WERI-Rb-1 (cell line): Measurements from ENCODE around the gene TRAPPC6A.
"Not testable (repeated sequence)": the region's sequence is repeated elsewhere in the genome, so short reads cannot be mapped to it uniquely, and the experiment has no call there.

Experiments
- DNase-seq: peaks from one replicate; pipeline ENCODE4 v3.0.0-alpha.2; 2020
- H3K27ac ChIP-seq: fragments of 250-450 bp; sonication (Bioruptor Pico); 2 replicates; pipeline ENCODE4 v1.5.1; 2020; ENCODE audit warnings: mild to moderate bottlenecking, moderate library complexity
- H3K27me3 ChIP-seq: fragments of 250-450 bp; sonication (Bioruptor Pico); 2 replicates; pipeline ENCODE4 v1.5.1; 2021; ENCODE audit warnings: mild to moderate bottlenecking, low read depth, moderate library complexity; ENCODE audit not compliant: insufficient read depth, severe bottlenecking
- H3K36me3 ChIP-seq: fragments of 250-450 bp; sonication (Bioruptor Pico); 2 replicates; pipeline ENCODE4 v1.5.1; 2020; ENCODE audit warnings: mild to moderate bottlenecking, moderate library complexity
- H3K4me3 ChIP-seq: 2 replicates; pipeline ENCODE4 v1.5.1; 2011; ENCODE audit warnings: low read depth, mild to moderate bottlenecking, control low read depth, low read length
- H3K9me3 ChIP-seq: fragments of 250-450 bp; sonication (Bioruptor Pico); 2 replicates; pipeline ENCODE4 v1.5.1; 2021; ENCODE audit warnings: mild to moderate bottlenecking, moderate library complexity; ENCODE audit not compliant: severe bottlenecking
- TF ChIP-seq, protein P1 (sequence below): IDR thresholded peaks from 2 replicates; pipeline ENCODE4 v1.5.1; 2011; ENCODE audit warnings: low read depth, mild to moderate bottlenecking, control low read depth, inconsistent platforms, low read length

The TRAPPC6A gene

DNA sequence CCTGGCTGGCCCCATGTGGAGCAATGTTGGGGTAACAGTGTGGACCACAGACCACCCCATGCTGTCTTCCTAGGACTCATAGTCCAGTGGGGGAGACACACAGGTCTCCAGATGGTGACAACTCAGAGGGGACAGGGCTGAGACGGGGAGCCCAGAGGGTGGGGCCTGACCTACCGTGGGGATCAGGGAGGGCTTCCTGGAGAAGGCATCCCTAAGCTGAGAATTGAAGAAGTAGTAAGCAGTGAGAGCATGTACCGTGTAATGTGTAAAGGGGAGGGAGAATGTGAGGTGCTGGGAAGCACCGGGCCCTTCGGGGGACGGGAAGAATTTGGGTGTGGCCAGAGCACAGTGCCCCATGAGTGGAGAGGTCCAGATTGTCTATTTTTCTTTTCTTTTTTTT, 54.0 kb downstream of the TRAPPC6A start:
- no peaks in the 10 kb centered on the region; the same call in none of the 2 replicates for H3K36me3 ChIP-seq
- DNase-seq: no peak
- no peaks in the 10 kb centered on the region for H3K9me3 ChIP-seq
- peak overlapping the region; percentile 26; the same call in 1 of the 2 replicates for H3K27ac ChIP-seq
- no peaks in the 10 kb centered on the region for H3K27me3 ChIP-seq
- TF ChIP-seq, protein P1, sequence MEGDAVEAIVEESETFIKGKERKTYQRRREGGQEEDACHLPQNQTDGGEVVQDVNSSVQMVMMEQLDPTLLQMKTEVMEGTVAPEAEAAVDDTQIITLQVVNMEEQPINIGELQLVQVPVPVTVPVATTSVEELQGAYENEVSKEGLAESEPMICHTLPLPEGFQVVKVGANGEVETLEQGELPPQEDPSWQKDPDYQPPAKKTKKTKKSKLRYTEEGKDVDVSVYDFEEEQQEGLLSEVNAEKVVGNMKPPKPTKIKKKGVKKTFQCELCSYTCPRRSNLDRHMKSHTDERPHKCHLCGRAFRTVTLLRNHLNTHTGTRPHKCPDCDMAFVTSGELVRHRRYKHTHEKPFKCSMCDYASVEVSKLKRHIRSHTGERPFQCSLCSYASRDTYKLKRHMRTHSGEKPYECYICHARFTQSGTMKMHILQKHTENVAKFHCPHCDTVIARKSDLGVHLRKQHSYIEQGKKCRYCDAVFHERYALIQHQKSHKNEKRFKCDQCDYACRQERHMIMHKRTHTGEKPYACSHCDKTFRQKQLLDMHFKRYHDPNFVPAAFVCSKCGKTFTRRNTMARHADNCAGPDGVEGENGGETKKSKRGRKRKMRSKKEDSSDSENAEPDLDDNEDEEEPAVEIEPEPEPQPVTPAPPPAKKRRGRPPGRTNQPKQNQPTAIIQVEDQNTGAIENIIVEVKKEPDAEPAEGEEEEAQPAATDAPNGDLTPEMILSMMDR: no peak
- H3K4me3 ChIP-seq: no peak overlapping the region

DNA sequence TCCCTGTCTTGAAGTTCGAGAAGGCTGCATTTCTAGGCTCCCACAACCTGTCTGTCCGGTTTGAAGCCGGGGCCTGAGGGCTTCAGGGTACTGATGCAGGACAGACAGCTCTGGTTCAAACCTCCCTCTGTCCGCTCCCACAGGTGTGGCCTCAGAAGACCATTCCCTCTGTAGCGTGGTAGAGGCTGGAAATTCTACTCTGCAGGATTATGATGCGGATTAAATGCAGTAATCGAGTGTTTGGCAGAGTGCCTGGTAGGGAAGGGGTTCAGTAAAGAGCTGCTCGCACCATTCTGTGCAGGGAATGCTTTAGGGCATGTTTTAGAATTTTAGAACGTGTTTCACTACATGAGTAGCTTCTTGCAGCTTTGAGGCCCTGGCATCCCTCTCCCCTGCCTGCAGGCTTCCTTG, 54.6 kb downstream of the TRAPPC6A start:
- H3K27me3 ChIP-seq: no peaks in the 10 kb centered on the region
- no peaks in the 10 kb centered on the region; the same call in none of the 2 replicates for H3K36me3 ChIP-seq
- H3K27ac ChIP-seq: no peak overlapping the region; the same call in none of the 2 replicates
- peak; percentile 60 for DNase-seq
- TF ChIP-seq, protein P1: no peak
- no peaks in the 10 kb centered on the region for H3K9me3 ChIP-seq
- H3K4me3 ChIP-seq: no peak overlapping the region

DNA sequence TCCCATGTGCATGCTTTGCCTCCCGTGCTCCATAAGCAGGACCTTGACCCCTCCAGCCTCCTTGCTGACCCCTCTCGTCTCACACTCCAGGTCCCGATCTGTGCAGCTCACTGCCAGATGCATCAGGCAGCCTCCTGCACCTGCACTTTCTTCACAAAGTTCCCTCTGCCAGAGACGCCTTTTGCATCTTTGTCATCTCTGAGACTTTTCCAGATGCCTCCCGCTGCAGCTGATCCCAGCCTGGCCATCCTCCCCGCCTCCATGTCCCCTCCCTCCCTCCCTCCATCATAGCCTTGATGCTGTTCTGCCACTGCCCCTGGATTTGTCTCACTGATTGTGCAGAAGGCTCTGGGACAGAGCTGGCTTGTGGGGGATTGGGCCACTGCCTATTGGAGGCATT, 55.2 kb downstream of the TRAPPC6A start:
- TF ChIP-seq, protein P1: no peak
- Histone ChIP-seq H3K9me3 (no peaks in the 10 kb centered on the region), H3K4me3 (no peak overlapping the region), H3K36me3 (no peaks in the 10 kb centered on the region; the same call in none of the 2 replicates), H3K27me3 (no peaks in the 10 kb centered on the region), H3K27ac (no peak overlapping the region)
- DNase-seq: no peak

GRCh38 chr19:45121827-45122345, 56.2 kb downstream of the TRAPPC6A start:
- no peaks in the 10 kb centered on the region for H3K9me3 ChIP-seq
- no peaks in the 10 kb centered on the region for H3K27me3 ChIP-seq
- TF ChIP-seq, protein P1: no peak
- no peaks in the 10 kb centered on the region; the same call in none of the 2 replicates for H3K36me3 ChIP-seq
- DNase-seq: no peak
- no peak overlapping the region for H3K27ac ChIP-seq
- H3K4me3 ChIP-seq: no peak overlapping the region

GRCh38 chr19:45119582-45119981, 58.5 kb downstream of the TRAPPC6A start:
- Histone ChIP-seq H3K4me3 (no peak overlapping the region), H3K9me3 (no peaks in the 10 kb centered on the region), H3K27ac (no peak overlapping the region), H3K36me3 (no peaks in the 10 kb centered on the region; the same call in none of the 2 replicates), H3K27me3 (no peaks in the 10 kb centered on the region)
- TF ChIP-seq, protein P1: no peak
- DNase-seq: no peak

GRCh38 chr19:45118591-45119355, 59.3 kb downstream of the TRAPPC6A start:
- not testable (repeated sequence) for DNase-seq

More at GRCh38 chr19:45118591-45119355, 59.3 kb downstream of the TRAPPC6A start:
- not testable (repeated sequence) for H3K9me3 ChIP-seq, H3K27me3 ChIP-seq, H3K4me3 ChIP-seq, H3K36me3 ChIP-seq, H3K27ac ChIP-seq
